Activated T-cell treated with anti-CD3 and anti-CD28 coated beads for 24 hours (primary cell): ENCODE results near the gene RAD9A.
"Not testable (repeated sequence)": the region's sequence is repeated elsewhere in the genome, so short reads cannot be mapped to it uniquely, and the experiment has no call there.

Source experiments
- DNase-seq: peaks from one replicate; pipeline ENCODE4 v3.0.0-alpha.2; 2020; ENCODE audit warnings: low read depth

RAD9A gene

DNA sequence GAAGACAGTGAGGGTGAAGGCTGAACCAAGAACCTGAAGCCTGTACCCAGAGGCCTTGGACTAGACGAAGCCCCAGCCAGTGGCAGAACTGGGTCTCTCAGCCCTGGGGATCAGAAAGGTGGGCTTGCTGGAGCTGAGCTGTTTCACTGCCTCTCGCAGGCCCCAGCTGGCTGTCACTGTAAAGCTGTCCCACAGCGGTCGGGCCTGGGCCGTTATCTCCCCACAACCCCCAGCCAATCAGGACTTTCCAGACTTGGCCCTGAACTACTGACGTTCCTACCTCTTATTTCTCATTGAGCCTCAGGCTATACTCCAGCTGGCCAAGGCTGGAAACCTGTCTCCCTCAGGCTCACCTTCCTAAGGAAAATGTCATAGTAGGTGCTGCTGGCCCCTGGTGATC, 5.8 kb downstream of the RAD9A start:
- no peak for DNase-seq

- DNase-seq, result no peak
These were observed 6.3 kb downstream of the RAD9A start for GRCh38 chr11:67397986-67398660.

GRCh38 chr11:67398661-67399563, 7.1 kb downstream of the RAD9A start:
- no peak for DNase-seq

DNA sequence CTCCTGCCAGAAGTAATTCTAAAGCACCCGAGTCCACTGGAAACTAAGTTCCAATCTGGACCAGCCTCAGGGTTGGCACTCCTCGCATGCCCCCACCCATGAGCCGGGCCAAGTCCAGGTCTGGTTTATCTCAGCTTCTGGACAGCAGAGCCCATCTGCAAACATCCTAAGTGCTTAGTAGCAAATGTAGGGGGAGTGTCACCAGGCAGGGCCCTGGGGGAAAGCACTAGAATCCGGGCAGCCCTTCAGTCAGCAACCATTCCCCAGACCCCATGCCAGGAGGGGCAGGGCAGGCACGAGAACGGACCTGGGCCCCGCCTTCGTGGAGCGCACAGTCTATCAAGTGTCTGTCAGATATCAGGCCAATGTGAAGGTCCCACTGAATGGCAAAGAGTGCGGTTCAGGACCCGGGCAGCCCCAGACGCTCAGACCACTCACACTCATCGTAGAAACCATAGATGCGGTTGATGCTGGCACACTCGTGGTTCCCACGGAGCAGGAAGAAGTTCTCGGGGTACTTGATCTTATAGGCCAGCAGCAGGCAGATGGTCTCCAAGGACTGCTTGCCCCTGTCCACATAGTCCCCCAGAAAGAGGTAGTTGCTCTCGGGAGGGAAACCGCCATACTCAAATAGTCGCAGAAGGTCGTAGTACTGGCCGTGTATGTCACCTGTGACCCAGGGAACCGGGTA, 8.6 kb downstream of the RAD9A start:
- DNase-seq, result no peak

DNA sequence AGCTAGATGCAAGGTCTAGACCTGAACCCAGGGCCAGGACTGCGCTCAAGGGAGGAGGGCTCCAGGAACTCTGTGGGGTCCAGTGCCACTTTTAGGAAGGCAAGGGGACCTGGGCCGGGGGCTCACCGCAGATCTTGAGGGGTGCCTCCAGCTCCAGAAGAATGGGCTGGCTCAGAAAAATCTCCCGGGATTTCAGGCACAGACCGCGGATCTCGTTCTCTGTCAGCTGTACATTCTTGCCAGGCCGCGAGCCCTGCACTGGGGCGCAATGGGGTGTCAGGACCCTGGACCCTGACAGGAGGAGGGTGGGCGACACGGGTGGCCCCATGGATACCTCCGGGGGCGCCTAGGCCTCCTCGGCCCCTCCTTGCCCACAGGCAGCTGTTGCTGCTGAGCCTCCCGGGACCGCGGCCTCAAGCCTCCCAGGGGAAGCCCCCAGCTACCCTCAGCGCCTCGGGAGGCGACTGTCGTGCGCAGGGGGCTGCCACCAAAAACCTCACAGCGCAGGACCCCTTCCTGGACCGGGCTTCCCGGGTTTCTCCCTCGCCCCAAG, 9.2 kb downstream of the RAD9A start:
- no peak for DNase-seq

DNA sequence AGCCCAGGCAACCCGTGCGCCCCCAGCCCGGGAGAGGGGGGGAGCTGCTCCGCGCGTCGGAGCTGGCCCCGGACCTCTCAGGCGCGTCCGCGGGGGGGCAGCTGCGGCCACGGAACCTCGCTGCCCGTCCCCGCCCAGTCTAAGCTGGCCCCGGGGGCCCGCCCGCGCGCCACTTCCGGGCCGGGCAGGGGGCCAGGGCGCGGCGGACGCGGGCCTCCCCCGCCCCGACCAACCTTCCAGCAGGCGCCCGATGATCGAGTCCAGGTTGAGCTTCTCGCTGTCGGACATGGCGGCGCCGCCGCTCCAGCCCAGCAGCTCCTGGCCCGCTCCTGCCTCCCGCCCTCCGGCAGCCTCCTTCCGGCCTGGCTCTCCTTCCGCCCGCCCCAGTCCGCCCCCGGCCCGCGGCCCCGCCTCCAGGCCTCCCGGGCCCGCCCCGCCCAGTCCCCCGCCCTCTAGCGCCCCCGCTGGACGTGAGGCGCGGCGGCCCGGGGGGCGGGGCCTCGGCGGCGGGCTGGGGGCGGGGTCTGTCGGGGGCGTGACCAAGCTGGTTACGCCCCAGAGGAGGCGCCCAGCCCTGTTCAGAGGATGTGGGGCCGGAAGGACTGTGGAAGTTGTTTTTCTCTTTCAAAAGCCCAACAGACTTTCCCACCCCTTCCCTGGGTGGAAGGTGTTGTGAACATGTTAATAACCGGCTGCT, 9.9 kb downstream of the RAD9A start, which contains the start of gene PPP1CA:
Gene PPP1CA (minus strand): TSS at position 364 of the 697 bp plus-strand sequence. CDS start 76 bp downstream, at position 288.
- DNase-seq, result peak; percentile 86

- not testable (repeated sequence) for DNase-seq
These were observed 10.5 kb downstream of the RAD9A start for GRCh38 chr11:67402192-67402839.

- not testable (repeated sequence) for DNase-seq
These were observed 11.3 kb downstream of the RAD9A start for GRCh38 chr11:67403085-67403484.

DNA sequence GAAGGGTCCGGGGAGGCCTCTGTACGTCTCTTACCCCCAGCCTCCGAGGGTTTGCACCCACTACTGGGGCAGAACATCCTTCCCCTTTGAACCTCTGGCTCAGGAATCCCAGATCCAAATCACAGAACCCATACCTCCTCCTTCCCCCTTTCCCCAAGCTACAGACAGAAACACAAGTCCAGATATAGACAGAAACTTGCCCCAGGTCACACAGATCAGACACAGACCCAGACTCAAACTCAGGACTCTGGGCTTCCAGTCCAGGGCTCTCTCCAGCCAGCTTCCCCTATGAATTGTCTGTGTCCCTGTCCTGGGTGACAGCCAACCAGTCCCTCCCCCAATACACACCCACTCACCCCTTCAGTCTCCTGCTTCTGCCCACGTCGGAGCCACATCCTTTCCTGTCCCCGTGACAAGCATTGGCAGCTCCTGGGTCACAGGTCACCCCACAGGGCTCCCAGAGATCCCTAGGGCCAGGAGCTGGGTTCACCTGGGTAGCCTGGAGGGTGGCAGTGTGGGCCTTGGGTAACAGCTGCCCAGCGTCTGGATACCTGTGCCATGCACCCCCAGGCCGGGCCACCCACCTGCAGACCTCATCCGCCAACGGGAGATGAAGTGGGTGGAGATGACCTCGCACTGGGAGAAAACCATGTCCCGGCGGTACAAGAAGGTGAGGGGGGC, 12.9 kb downstream of the RAD9A start:
- no peak for DNase-seq

GRCh38 chr11:67405196-67405567, 13.4 kb downstream of the RAD9A start:
- DNase-seq, result no peak

DNA sequence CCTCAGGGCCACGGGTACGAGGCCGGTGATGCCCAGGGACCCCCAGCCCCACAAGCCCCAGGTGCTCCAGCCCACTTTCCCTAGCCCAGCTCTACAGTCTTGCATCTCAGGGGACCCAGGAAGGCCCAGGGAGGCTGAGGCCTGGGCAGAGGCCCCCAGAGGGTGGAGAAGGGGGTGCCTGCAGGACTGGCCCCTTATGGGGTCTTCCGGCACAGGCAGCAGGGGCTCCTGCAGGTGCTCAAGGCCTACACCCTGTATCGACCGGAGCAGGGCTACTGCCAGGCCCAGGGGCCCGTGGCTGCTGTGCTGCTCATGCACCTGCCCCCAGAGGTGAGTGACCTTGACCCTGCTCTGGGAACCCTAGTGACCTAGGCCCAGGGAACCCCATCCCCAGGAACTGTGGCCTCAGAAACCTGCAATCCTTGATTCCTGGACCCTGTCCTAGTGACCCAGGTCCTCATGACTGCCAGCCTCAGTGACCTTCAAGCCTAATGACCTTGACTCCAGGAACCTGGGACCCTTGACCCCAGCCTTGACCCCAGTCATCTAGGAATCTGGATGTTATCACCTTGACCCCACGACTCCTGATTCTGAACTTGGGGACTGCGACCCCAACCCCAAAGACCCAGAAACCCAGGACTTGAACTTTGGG, 14.0 kb downstream of the RAD9A start:
- DNase-seq, result no peak

- no peak for DNase-seq
These were observed 14.7 kb downstream of the RAD9A start for GRCh38 chr11:67406420-67406968.

DNA sequence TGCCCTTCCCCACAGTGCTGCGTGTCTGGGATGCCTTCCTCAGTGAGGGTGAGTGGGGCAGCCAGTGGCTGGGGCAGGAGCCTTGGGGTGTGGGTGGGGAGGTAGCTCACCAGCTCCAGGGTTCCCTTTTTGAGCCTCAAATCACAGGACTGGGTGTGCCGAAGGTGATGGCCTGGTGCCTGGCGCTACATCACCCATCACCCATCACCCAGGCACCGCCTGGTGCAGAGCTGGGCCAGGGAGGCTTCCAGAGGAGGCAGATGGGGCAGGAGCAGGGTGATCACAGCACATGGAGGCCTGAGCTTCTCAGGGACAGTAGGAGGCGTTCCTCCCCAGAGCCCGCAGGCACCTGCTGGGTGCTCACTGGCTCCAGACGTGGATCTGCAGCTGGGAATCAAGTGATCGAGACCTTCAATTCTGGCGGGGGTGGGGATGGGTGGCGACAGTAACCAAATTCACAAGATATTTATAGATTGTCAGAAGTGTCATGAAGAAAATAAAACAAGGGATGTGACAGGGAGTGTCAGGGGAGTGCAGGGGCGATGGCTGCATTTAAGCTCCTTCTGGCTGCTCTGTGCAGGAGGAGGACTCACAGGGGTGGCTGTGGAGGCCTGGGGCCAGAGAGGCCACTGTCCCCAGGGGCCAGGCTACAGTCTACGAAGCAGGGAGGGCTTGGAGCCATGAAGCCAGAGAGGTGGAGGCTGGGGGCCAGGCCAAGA, 15.3 kb downstream of the RAD9A start:
- no peak for DNase-seq

GRCh38 chr11:67407688-67408163, 15.9 kb downstream of the RAD9A start:
- no peak for DNase-seq

- no peak for DNase-seq
These were observed 16.8 kb downstream of the RAD9A start for GRCh38 chr11:67408437-67409200.

- peak; percentile 57 for DNase-seq
These were observed 17.5 kb downstream of the RAD9A start for GRCh38 chr11:67409261-67409666.

- DNase-seq, result no peak
These were observed 18.1 kb downstream of the RAD9A start for GRCh38 chr11:67409781-67410368.

DNA sequence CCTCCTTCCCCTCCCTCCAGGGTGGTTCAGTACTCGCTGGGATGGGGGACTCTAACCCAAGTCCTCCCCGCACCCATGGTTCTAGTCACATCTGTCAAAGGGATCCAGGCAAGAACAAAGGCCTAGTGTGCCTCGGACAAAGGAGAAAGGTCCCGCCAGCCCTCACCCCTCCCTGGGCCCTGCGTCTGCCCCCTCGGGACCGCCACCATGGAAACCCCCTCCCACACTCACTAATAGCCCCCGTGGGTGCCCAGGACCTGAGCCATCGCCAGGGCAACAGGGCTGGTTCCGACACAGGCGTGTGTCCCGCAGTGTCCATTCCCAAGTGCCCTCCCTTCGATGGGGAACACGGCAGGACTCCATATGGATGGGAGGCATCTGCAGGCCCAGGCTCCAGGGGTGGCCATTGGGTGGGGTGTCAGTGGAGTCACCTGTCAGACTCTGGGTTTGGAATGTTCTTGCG, 18.6 kb downstream of the RAD9A start:
- DNase-seq, result no peak
